Activated T-helper 9 cell treated with anti-CD3 and anti-CD28 coated beads, Interleukin-2, amount 50 U/mL, for 16 hours (primary cell): ENCODE results near the gene CRYAB.
"Not testable (repeated sequence)": the region's sequence is repeated elsewhere in the genome, so short reads cannot be mapped to it uniquely, and the experiment has no call there.

Experiments used
- DNase-seq: peaks from one replicate; pipeline ENCODE4 v3.0.0-alpha.2; 2020; ENCODE audit warnings: low read depth

The CRYAB gene

DNA sequence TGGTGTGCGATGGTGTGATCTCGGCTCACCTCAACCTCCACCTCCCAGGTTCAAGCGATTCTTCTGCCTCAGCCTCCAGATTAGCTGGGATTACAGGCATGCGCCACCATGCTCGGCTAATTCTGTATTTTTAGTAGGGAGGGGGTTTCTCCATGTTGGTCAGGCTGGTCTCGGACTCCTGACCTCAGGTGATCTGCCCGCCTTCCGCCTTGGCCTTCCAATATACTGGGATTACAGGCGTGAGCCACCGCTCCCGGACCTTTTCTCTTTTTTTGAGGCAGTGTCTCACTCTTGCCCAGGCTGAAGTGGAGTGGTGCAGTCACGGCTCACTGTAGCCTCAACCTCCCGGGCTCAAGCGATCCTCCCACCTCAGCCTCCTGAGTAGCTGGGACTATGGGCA, 21.6 kb upstream of the CRYAB start:
- DNase-seq = not testable (repeated sequence)

DNA sequence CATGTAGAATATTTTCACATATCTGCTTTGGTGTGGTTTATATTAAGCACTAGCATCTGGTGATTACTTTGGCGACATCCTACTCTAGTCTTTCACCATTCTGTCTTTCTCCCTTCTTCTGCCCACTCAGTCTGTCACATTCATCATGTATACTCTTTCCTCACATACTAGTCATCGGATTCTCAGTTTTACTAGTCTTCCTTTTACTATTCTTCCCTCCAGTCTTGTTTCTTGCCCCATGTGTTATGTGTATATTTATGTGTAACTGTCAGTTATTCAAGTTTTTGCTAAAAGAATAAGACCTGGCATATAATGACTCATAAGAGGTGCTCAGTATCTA, 21.0 kb upstream of the CRYAB start:
- no peak for DNase-seq

DNA sequence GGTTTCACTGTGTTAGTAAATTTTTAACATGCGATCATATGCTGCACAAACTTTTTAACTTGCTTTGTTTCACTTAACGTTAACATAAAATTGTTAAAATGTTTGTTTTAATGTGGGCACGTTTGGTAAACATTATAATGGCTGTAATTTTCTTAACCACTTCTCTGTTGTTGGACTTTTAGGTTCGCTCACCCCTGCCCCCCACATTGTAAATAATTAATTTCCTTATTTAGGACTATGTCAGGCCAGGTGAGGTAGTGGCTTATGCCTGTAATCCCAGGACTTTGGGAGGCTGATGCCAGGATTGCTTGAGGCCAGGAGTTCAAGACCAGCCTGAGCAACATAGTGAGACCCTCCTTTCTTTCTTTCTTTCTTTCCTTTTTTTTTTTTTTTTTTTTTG, 18.9 kb upstream of the CRYAB start:
- DNase-seq = no peak

DNA sequence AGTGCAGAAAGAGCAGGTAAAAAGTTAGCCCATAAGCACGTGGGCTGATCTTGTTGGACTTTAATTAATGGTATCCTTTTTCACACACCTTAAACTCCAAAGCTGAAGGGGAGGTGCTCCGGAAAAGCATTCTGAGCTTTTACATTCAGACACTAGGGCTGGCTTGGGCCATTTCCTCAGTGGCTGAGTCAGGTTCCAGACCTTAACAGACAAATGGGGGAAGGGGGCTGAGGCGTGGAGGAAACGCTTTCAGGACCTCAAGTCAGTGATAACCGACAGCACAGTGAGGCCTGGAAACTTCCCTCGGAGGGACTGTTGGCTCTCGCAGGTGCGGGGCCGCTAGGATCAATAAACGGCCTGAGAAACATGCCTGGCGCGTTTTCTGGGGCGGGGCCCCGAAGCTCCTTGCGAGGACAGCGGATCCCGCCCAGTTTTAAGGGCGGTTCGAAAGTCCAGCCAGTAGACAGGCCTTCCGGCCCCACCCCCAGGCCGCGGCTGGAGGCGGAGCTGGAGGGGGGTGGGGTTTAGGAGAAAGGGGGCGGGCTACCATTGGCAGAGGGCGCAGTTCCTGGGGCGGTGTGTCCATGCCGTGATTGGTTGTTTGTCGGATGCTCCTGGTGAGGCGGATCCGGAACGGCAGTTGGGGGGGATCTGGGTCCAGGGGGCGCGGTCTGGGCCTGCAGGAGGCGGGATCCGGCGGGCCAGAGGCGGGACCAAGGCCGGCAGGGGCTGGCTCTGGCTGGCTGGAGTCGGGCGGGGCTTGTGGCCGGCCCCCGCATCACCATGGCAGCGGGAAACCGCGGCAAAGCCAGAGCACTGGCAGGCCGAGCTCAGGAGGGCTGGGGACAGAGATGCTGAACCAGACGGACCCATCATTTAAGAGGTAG, 15.2 kb upstream of the CRYAB start:
- DNase-seq = peak; percentile 93

DNA sequence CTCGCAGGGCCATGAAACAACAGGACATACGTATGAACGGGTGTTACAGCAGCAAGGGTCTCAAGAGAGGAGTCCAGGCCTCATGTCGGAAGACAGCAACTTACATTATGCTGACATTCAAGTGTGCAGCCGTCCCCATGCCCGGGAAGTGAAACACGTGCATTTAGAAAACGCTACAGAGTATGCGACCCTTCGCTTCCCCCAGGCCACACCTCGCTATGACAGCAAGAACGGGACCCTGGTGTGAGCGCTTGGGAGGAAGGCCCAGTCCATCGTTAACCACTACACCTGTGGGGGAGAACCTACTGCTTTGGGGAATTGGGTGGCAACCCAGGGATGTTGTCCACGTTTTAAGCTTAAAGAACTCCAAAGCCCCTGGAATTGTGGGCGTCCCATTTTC, 14.4 kb upstream of the CRYAB start:
- no peak for DNase-seq

DNA sequence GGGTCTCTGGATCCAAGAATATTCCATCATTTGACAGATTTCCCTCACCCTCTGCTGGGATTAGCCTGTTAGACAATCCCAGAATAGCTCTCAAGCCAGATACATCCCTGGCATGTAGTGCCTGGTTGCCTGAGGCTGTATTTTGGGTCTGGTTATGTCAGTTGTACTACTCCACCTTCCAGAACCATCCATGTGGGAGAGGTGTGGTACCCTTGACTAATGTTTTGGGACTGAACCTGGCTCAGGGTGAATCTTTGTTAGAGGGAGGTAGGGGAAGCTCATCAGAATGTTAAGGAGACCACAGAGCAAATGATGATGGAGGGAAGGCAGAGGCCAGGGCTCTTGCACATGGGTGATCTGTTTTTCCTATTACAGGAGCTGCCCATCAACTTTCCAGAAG, 12.4 kb upstream of the CRYAB start:
- DNase-seq = no peak

DNA sequence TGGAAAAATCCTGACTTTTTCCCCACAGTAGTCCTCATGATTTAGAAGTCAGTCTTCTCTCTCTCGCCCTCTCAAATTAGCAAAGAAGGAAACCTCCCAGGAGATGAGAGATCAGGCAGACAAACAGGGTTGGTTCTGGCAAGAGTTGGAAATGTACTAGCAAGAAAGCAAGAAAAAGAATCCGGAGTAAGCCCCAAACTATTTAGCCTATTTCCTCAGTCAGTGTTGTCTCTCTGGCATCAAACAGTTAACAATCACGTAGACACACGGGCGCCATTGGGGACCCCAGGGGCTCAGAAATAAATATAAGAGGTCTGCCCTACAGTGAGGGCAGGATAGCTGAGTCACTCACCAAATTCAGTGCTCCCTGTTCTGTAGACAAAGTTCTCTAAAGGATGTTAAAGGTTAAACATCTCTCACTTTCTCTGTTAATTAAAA, 11.8 kb upstream of the CRYAB start:
- DNase-seq = no peak

DNA sequence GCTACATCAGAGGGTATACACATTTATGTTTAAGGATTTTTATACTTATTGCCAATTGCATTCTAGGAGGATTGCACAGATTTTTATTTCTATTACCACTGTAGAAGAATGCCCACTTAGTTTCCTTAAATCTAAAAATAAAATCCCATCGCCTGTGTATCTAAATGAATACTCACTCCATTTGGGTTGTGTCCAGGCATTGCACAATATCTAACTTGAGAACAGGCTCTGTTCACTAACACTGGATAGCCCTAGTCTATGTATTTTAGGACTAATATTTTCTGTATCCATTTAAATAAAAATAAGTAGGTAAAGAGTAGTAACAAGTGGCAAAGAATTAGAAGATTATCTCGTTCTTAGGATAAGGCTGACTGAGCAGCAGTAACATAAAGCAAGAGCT, 11.2 kb upstream of the CRYAB start:
- no peak for DNase-seq

DNA sequence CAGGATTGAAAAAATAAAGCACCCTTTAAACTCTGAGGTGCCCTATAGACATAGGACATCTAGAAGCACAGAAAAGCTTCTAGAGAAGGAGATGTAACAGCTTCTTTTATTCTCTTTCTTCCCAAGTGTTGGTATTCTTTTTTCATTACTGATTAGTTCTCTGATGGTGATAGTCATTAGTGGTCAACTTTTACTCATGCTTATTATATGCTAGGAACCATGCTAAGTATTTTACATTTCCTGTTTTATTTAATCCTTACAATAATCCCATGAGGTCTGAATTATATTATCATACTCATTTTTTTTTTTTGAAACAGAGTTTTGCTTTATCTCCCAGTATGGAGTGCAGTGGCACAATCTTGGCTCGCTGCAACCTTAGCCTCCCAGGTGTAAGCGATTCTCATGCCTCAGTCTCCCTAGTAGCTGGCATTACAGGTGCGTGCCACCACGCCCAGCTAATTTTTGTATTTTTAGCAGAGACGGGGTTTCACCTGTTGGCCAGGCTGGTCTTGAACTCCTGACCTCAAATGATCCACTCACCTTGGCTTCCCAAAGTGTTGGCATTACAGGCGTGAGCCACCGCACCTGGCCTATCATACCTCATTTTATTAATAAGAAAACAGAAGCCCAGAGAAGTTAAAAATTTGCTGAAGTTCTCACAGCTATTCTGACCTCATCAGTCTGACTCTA, 10.1 kb upstream of the CRYAB start:
- no peak for DNase-seq

DNA sequence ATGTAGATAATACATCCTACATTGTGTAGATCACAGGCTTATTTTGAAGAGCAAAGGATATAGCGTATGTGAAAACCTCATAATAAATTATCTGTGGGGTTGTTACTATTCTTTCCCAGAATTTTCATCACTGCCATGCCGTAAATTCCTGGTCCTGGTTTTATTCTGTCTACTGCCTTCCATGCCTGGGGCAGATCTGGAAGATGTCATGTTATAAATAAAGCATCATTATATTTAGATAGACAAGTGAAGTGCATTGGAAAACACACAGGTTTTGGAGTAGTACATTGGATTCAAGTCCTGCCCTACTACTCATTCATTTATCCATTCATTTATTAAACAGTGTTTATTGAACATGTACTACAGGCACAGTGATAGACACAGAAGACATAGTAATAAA, 9.3 kb upstream of the CRYAB start:
- no peak for DNase-seq

DNA sequence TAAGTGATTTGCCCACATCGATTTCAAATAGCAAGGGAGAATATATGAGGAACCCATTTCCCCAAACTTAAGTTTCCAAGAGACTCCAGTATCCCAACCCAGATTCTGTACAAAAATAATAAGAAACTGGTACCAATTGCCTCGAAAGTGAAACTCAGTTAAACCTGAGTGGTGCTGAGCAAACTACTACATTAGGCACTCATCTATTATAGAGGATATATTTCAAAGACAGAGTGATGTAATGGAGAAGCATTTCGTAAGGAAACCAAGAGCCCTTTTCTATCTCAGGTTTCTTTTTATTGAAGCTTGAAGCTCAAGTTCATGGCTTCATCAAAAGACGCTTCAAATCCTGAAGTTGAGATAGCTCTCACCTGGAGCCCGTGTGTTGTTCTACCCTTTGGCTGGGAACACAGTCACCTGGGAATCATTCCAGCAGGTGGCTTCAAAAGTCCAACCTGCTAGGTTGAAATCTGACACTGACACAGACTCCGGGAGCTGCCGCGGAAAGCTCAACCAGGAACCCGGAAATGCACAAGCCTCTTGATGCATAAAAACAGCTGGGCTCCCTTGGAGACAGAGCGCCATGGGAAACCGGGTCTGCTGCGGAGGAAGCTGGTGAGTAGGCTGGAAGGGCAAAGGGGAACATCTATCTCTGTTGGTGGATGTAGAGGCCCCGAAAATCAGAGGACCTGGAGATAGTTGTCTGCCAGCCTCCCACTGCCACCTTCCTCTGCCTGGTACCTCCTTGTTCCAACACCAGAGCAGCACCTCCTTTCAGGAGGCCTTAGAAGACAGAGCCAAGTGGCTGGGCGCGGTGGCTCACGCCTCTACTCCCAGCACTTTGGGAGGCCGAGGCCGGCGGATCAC, 7.1 kb upstream of the CRYAB start, which contains the start of gene C11orf52:
Gene C11orf52 (plus strand): TSS at position 524 of the 867 bp plus-strand sequence. CDS start 60 bp downstream, at position 584.
- no peak for DNase-seq

DNA sequence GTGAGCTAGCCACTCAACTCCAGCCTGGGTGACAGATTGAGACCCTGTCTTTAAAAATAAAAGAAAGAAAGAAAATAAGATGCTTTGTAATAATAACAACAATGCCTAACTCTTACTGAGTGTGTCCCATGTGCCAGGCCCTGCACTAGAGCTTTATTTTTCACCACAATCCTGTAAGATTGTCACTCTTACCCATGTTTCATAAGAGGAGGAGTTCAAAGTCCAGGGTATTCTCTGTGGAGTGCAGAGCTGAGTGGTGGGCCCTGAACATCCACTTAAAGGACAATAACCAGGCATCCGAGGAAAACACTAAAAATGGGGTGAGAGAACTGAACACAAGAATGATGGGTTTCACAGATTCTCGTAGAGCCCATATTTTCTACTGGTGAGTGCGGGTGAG, 6.2 kb upstream of the CRYAB start:
- DNase-seq = no peak

DNA sequence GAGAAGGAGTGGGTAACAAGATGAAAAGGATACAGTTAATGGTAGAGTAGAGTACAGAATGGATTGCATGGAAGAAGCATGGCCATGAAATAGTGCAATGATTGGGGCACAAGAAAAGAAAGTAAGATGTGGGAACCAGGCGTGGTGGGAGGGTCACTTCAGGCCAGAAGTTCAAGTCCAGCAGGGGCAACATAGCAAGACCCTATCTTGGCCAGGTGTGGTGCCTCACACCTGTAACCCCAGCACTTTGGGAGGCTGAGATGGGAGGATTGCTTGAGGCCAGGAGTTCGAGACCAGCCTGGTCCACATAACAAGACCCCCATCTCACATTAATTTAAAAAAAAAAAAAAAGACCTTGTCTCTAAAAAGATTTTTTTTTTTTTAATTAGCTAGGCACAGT, 5.7 kb upstream of the CRYAB start:
- no peak for DNase-seq

DNA sequence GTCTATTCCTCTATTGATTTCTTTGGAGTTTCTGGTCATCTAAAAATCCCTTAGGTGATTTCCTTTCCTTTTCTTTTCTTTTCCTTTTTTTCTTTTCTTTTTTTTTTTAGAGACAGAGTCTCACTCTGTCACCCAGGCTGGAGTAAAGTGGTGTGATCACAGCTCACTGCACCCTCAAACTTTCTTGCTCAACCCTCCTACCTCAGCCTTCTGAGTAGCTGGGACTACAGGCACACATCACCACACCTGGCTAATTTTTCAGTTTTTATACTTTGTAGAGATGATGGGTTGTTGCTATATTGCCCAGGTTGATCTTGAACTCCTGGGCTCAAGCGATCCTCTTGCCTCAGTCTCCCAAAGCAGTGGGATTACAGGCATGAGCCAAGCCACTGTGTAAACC, 5.2 kb upstream of the CRYAB start:
- DNase-seq = no peak

DNA sequence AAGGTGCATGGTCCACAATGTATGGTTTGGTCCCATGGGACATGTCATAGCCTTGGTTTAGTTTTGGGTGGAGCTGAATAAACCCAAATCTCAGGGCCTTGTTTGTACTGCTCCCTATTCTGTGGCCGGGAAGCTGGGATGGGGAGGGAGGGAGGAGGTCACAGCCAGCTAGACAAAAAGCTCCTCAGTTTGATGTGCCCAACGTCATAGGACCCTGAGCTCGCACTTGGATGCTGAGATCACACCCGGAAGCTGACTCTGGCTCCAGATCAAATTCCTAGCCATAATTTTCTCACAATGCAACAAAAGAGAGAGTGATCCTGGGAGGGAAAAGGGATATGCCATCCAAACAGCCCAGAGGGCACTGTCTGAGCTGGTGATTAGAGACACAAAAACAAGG, 2.4 kb upstream of the CRYAB start:
- no peak for DNase-seq

DNA sequence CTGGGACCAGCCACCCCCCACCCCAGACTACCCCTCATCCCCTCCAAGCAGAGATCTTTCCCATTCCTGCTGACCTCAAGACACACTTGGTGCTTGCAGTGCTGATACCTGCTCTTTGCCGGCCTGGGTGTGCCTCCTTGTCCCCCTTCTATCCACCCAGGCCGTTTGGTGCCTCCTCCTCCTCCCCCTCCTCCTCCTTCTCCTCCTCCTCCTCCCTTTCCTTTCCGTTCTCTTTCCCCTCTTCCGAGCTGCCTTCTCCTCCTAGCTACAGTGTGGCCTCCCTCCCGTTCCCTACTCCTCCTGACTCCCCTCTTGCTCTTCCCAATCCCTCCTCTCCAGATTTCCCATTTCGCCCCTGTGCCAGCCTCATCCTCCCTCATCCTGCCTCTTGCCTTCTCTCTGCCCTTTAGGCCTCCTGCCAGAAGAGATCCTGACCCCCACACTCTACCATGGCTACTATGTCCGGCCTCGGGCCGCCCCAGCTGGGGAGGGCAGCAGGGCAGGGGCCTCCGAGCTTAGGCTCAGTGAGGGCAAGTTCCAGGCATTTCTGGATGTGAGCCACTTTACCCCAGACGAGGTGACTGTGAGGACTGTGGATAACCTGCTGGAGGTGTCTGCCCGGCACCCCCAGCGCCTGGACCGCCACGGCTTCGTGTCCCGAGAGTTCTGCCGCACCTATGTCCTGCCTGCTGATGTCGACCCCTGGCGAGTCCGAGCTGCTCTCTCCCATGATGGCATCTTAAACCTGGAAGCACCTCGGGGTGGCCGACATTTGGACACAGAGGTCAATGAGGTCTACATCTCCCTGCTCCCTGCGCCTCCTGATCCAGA, 1.7 kb upstream of the CRYAB start:
- DNase-seq = no peak

DNA sequence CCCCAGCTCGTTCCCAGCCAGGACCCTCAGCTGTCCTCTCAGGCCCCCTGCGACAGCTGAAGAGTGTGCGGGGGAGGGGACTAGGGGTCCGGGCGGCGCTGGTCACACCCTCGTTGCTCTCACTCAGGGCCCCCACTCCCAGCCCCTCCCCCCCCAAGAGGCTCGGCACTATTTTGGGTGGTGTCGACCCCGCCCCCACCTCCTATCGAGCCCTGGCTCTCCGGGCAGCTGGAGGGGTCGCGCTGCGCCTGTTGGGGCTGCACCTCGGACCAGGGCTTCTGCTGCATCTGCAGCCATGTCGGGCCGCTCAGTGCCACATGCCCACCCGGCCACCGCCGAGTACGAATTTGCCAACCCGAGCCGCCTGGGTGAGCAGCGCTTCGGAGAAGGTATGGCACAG, 965 bp upstream of the CRYAB start, which contains the start of gene HSPB2:
Gene HSPB2 (plus strand): TSS at position 200 of the 400 bp plus-strand sequence. CDS start 96 bp downstream, at position 296.
- DNase-seq = no peak

DNA sequence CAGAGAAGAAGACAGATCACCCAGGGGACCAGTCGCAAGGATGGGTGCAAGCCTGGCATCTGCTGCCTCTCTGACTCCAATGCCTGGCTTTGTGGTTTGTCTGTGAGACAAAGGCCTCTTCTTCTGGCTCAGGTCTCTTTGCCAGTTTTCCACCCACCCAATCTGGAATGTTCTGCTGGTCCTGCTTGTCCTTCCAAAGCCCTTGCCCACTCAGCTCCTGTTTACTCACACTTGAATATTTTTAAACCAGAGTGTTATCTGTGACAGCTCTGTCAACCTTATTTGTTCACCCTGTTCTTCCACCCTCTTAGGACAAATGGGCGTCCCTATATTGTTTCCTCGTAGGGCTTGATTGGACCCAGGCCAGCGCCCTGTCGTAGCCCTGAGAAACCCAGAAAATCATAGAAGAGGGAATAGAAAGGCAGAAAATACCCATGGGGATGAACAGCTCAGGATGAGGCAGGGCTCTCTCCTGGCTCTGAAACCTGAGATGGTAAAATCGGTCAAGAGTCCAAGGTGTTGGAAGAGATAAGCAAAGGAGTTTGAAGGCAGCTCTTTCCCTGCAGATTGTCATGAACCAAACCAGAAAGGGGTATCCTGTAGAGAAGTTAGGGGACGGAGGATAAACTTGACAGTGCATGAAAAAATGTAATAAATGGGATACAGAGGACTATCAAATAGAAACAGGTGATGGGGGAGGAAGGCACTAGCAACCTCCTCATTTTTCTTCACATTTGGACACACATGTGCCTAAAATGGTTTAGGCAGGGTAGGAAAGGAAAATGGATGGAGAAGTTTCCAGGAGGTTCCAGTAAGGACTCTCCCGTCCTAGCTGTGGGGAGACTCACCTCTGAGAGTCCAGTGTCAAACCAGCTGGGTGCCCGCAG, 651 bp downstream of the CRYAB start:
- no peak for DNase-seq

DNA sequence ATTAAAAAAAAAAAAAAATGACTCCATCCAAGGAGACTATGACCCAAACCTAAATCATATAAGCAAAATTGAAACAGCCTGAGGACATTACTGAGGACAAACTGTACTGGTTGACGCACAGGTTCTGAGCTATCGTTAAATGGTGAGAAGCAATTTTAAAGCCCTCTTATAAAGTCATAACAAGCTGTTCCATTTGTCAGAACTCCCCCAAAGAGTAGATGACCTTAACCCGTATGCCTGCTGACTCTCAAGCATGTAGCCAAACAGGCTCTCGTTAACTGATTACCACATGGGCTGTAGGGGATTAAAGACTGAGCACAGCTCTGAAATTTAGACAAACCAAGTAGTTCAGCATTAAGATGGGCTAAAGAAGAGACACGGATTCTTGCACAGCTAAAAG, 2.2 kb downstream of the CRYAB start:
- DNase-seq = no peak

DNA sequence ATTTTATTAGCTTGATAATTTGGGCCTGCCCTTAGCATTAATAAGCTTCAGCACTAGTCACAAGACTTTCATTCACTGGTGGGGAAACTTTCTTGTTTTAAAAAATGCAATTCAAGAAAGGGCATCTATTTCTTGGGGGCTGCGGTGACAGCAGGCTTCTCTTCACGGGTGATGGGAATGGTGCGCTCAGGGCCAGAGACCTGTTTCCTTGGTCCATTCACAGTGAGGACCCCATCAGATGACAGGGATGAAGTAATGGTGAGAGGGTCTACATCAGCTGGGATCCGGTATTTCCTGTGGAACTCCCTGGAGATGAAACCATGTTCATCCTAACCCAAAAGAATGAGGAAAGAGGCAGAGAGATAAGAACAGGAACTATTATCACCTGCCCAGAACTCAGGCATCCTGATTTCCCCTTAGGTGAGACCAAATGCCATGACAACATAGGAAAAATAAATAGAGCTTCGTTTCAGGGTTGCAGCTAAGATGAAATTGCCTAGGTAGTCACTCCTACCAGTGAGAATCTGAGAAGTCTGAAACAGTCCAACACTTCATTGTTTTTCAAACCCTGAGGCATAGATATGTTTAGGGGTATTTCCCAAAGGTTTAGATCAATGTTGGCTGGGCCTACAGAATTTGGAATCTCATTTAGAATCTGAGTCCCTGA, 2.8 kb downstream of the CRYAB start:
- DNase-seq = no peak
